SU-DHL-6 (cell line): ENCODE data around the gene FGD4.

Experiments
- CTCF ChIP-seq: fragments of 200-600 bp; sonication (generic); IDR thresholded peaks from one replicate; pipeline ENCODE4 v1.5.1; 2017; ENCODE audit warnings: antibody characterized with exemption, mild to moderate bottlenecking, low read length, moderate library complexity; ENCODE audit not compliant: insufficient read depth, poor library complexity, severe bottlenecking
- EZH2phosphoT487 ChIP-seq: fragments of 200-600 bp; sonication (generic), shearing (Covaris generic); conservative IDR thresholded peaks from 2 replicates; pipeline ENCODE4 v1.6.1; 2018; ENCODE audit warnings: mild to moderate bottlenecking, antibody characterized with exemption, low read length, moderate library complexity, mixed read lengths

GRCh38 chr12:32377344-32378055, 21.9 kb upstream of the FGD4 start:
- TF ChIP-seq CTCF (no peak), EZH2phosphoT487 (no peak)
